ENCODE measurements around the gene CPT2. TPM values are rescaled to one million over a fixed set of nuclear protein-coding genes. Genes with fewer than 3 reads are reported as not detected.
A peak's percentile ranks its signal among the peaks of the same experiment; 100 is the strongest.

CPT2 gene
- total RNA-seq (2014; rRNA removed; shearing (Covaris generic)) (16.2 and 24.5 TPM in 2 replicates), polyA plus RNA-seq (2016; fragmentation: Nextera tagmentation; extraction: Ambion mirVana) (15.2 and 15.8 TPM in 2 replicates)

DNA sequence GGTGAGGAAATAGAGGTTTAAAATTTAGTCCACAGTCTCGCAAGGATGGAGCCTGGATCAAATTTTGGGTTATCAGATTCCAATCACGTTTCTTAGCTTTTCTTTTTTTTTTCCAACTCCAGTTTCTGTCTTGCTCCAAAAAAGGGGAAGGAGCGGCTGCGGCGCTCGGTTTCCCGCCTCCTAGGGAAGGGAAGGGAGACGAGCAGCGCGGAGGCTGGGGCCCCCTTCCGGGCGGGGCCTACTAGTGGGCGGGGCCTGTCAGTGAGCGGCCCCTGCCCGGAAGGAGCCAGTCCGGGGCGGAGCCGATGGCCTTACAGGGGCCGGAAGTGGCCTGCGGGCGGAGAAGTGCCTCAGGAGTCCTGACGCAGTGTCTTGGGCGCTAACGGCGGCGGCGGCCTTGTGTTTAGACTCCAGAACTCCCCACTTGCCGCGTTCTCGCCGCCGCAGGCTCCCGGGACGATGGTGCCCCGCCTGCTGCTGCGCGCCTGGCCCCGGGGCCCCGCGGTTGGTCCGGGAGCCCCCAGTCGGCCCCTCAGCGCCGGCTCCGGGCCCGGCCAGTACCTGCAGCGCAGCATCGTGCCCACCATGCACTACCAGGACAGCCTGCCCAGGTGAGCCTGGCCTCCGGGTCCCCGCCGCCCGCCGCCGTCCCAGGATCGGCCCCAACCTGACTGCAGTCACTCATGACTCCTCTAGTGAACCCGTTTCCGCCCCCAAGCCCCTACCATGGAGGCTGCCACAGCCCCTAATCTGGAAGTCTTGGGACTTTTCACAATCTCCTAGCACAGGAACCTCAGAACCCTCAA, at the start of gene CPT2:
TSS of gene CPT2 (plus strand) at position 340 of the 806 bp plus-strand sequence. CDS start at position 460, 120 bp downstream.
- H3K36me3 ChIP-seq (ENCODE audit: low read depth): peaks cover 3% of the 10 kb centered on the region; the same call in 1 of the 2 replicates
- WGBS, 2 experiments (ENCODE audit: low coverage in 1 of 2, low lambda C conversion rate in 2 of 2, missing lambda C conversion rate in 2 of 2): 0 to 1% methylated on average over 33 to 35 of the region's 57 CpGs
- H2AFZ ChIP-seq: peak within 1 kb of the TSS; percentile 82
- peak; percentile 98 for DNase-seq
- H3K9ac ChIP-seq: peak within 1 kb of the TSS; percentile 98
- no peaks in the 10 kb centered on the region for H3K27me3 ChIP-seq (replicated peaks; ENCODE audit: insufficient read depth)
- peaks cover 17% of the 10 kb centered on the region for H3F3A ChIP-seq (ENCODE audit: insufficient read depth)
- no peaks in the 10 kb centered on the region for H3K9me2 ChIP-seq (ENCODE audit: insufficient read depth)
- in situ Hi-C loops (cut with MboI): loop anchor here (10.0 to 25.0 kb wide), 2 partner anchors 292 to 484 kb away; no protein-coding TSS in a partner anchor
- peaks cover 30% of the 10 kb centered on the region for H3K4me1 ChIP-seq (ENCODE audit: insufficient read depth)
- TF ChIP-seq EZH2 (IDR thresholded peaks at IDR 0.05; ENCODE audit: insufficient read depth, poor library complexity, severe bottlenecking): no peak
- TF ChIP-seq EZH2phosphoT487 (IDR thresholded peaks at IDR 0.05; ENCODE audit: insufficient read depth, low read depth): no peak
- H3K27ac ChIP-seq: peak within 1 kb of the TSS; percentile 87
- H4K20me1 ChIP-seq (ENCODE audit: insufficient read depth): no peaks in the 10 kb centered on the region
- H3K79me2 ChIP-seq (ENCODE audit: insufficient read depth): peaks cover 29% of the 10 kb centered on the region
- H3K4me2 ChIP-seq (ENCODE audit: unreplicated experiment): peak within 1 kb of the TSS; percentile 97
- H3K4me3 ChIP-seq: peak within 1 kb of the TSS; percentile 88
- H3K9me3 ChIP-seq (ENCODE audit: low read depth): no peaks in the 10 kb centered on the region

GRCh38 chr1:53147174-53147573, 49.5 kb upstream of the CPT2 start:
- H3K36me3 ChIP-seq (ENCODE audit: low read depth): no peaks in the 10 kb centered on the region
- 0 out of 2 replicates have a peak overlapping the region, but pooled peaks have one; percentile 80 for H3K9ac ChIP-seq
- peaks cover 38% of the 10 kb centered on the region for H3K4me1 ChIP-seq (ENCODE audit: insufficient read depth)
- H4K20me1 ChIP-seq (ENCODE audit: insufficient read depth): no peaks in the 10 kb centered on the region
- peak overlapping the region; percentile 98 for H3K27ac ChIP-seq
- H3K4me2 ChIP-seq (ENCODE audit: unreplicated experiment): peak overlapping the region; percentile 28
- no peaks in the 10 kb centered on the region for H3K9me3 ChIP-seq (ENCODE audit: low read depth)
- H3K4me3 ChIP-seq: no peak overlapping the region
- H3K27me3 ChIP-seq (replicated peaks; ENCODE audit: insufficient read depth): no peaks in the 10 kb centered on the region
- H3F3A ChIP-seq (ENCODE audit: insufficient read depth): peaks cover 26% of the 10 kb centered on the region
- H2AFZ ChIP-seq: no peak overlapping the region
- H3K9me2 ChIP-seq (ENCODE audit: insufficient read depth): no peaks in the 10 kb centered on the region
- TF ChIP-seq EZH2phosphoT487 (IDR thresholded peaks at IDR 0.05; ENCODE audit: insufficient read depth, low read depth): no peak
- in situ Hi-C loops (cut with MboI): no loop called here
- 78 to 81% methylated on average over 4 of the region's 4 CpGs for WGBS, 2 experiments (ENCODE audit: low coverage in 1 of 2, low lambda C conversion rate in 2 of 2, missing lambda C conversion rate in 2 of 2)
- no peaks in the 10 kb centered on the region for H3K79me2 ChIP-seq (ENCODE audit: insufficient read depth)
- DNase-seq: no peak

DNA sequence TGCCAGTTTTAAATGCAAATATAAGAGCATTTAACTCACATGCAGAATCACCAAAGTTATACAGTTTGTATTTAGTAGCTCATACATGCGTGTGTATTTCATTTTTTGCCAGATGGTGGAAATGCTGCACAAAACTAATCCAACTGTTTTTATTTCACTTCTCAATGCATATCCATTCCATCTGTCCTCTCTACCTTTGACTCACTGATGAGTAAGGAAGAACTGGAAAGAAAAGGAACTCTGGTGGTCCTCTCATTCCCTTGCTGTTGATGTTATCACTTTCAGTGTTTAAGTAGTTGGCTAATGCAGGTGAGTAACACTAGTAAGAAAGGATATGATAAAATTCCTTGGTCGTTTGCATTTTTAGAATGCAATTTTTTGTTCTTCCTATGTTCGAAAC, 48.5 kb upstream of the CPT2 start:
- H3K36me3 ChIP-seq (ENCODE audit: low read depth): no peaks in the 10 kb centered on the region
- WGBS, 2 experiments (ENCODE audit: low coverage in 1 of 2, low lambda C conversion rate in 2 of 2, missing lambda C conversion rate in 2 of 2): 29 to 34% methylated on average over 3 of the region's 3 CpGs
- in situ Hi-C loops (cut with MboI): no loop called here
- H3K27me3 ChIP-seq (replicated peaks; ENCODE audit: insufficient read depth): no peaks in the 10 kb centered on the region
- no peaks in the 10 kb centered on the region for H3K9me2 ChIP-seq (ENCODE audit: insufficient read depth)
- peak overlapping the region; percentile 98 for H3K27ac ChIP-seq
- no peaks in the 10 kb centered on the region for H3K9me3 ChIP-seq (ENCODE audit: low read depth)
- H3F3A ChIP-seq (ENCODE audit: insufficient read depth): peaks cover 26% of the 10 kb centered on the region
- no peak overlapping the region for H2AFZ ChIP-seq
- peak; percentile 81 for DNase-seq
- H3K4me2 ChIP-seq (ENCODE audit: unreplicated experiment): no peak overlapping the region
- no peak overlapping the region for H3K4me3 ChIP-seq
- peaks cover 38% of the 10 kb centered on the region for H3K4me1 ChIP-seq (ENCODE audit: insufficient read depth)
- H3K9ac ChIP-seq: 0 out of 2 replicates have a peak overlapping the region, but pooled peaks have one; percentile 80
- no peaks in the 10 kb centered on the region for H4K20me1 ChIP-seq (ENCODE audit: insufficient read depth)
- TF ChIP-seq EZH2phosphoT487 (IDR thresholded peaks at IDR 0.05; ENCODE audit: insufficient read depth, low read depth): no peak
- TF ChIP-seq EZH2 (IDR thresholded peaks at IDR 0.05; ENCODE audit: insufficient read depth, poor library complexity, severe bottlenecking): no peak
- H3K79me2 ChIP-seq (ENCODE audit: insufficient read depth): no peaks in the 10 kb centered on the region

GRCh38 chr1:53153752-53154151, 42.9 kb upstream of the CPT2 start:
- Histone ChIP-seq H3K27me3 (replicated peaks; ENCODE audit: insufficient read depth) (no peaks in the 10 kb centered on the region), H3K9me3 (ENCODE audit: low read depth) (no peaks in the 10 kb centered on the region), H3K4me2 (ENCODE audit: unreplicated experiment) (peak overlapping the region; percentile 7), H2AFZ (0 out of 2 replicates have a peak overlapping the region, but pooled peaks have one; percentile 7), H3F3A (ENCODE audit: insufficient read depth) (no peaks in the 10 kb centered on the region; the same call in none of the 2 replicates), H3K9me2 (ENCODE audit: insufficient read depth) (no peaks in the 10 kb centered on the region), H3K4me3 (no peak overlapping the region), H3K36me3 (ENCODE audit: low read depth) (no peaks in the 10 kb centered on the region), H3K27ac (0 out of 2 replicates have a peak overlapping the region, but pooled peaks have one; percentile 19), H3K9ac (no peak overlapping the region), H4K20me1 (ENCODE audit: insufficient read depth) (no peaks in the 10 kb centered on the region), H3K4me1 (ENCODE audit: insufficient read depth) (peaks cover 15% of the 10 kb centered on the region), H3K79me2 (ENCODE audit: insufficient read depth) (no peaks in the 10 kb centered on the region)
- in situ Hi-C loops (cut with MboI): no loop called here
- WGBS, 2 experiments (ENCODE audit: low coverage in 1 of 2, low lambda C conversion rate in 2 of 2, missing lambda C conversion rate in 2 of 2): 11 to 16% methylated on average over 3 of the region's 3 CpGs
- DNase-seq: peak; percentile 52
- TF ChIP-seq EZH2 (IDR thresholded peaks at IDR 0.05; ENCODE audit: insufficient read depth, poor library complexity, severe bottlenecking) (no peak), EZH2phosphoT487 (IDR thresholded peaks at IDR 0.05; ENCODE audit: insufficient read depth, low read depth) (no peak)

All from GM23248 (cell line).